NCI-H510A (cell line): ENCODE data around the gene PKN2.
"Not testable (repeated sequence)": the region's sequence is repeated elsewhere in the genome, so short reads cannot be mapped to it uniquely, and the experiment has no call there.

Experiments used
- DNase-seq: peaks from one replicate; lab custom pipeline; 2025; lab: John Stamatoyannopoulos, UW

PKN2 gene

GRCh38 chr1:88680471-88680870 lies 3.6 kb upstream of the PKN2 start:
- no peak for DNase-seq

- DNase-seq = no peak
Observed at GRCh38 chr1:88680911-88681622, 3.0 kb upstream of the PKN2 start.

GRCh38 chr1:88684482-88685258 lies 597 bp downstream of the PKN2 start:
- peak; percentile 42 for DNase-seq

GRCh38 chr1:88685259-88685620 lies 1.2 kb downstream of the PKN2 start:
- DNase-seq = no peak

GRCh38 chr1:88691540-88691939 lies 7.5 kb downstream of the PKN2 start:
- no peak for DNase-seq

- DNase-seq = no peak
Observed at GRCh38 chr1:88695781-88696180, 11.7 kb downstream of the PKN2 start.

GRCh38 chr1:88697503-88697902 lies 13.4 kb downstream of the PKN2 start:
- no peak for DNase-seq

- DNase-seq = no peak
Observed at GRCh38 chr1:88698140-88698539, 14.1 kb downstream of the PKN2 start.

- no peak for DNase-seq
Observed at GRCh38 chr1:88698764-88699163, 14.7 kb downstream of the PKN2 start.

- DNase-seq = no peak
Observed at GRCh38 chr1:88700425-88701013, 16.4 kb downstream of the PKN2 start.

- DNase-seq = no peak
Observed at GRCh38 chr1:88701275-88701674, 17.2 kb downstream of the PKN2 start.

- not testable (repeated sequence) for DNase-seq
Observed at GRCh38 chr1:88701793-88702192, 17.7 kb downstream of the PKN2 start.

- DNase-seq = peak; percentile 18
Observed at GRCh38 chr1:88708011-88708410, 23.9 kb downstream of the PKN2 start.

GRCh38 chr1:88712907-88713306 lies 28.8 kb downstream of the PKN2 start:
- DNase-seq = not testable (repeated sequence)

- not testable (repeated sequence) for DNase-seq
Observed at GRCh38 chr1:88716571-88716970, 32.5 kb downstream of the PKN2 start.

GRCh38 chr1:88722492-88722891 lies 38.4 kb downstream of the PKN2 start:
- no peak for DNase-seq

GRCh38 chr1:88726697-88727096 lies 42.6 kb downstream of the PKN2 start:
- DNase-seq = no peak

- no peak for DNase-seq
Observed at GRCh38 chr1:88727205-88727604, 43.1 kb downstream of the PKN2 start.

GRCh38 chr1:88729297-88729696 lies 45.2 kb downstream of the PKN2 start:
- no peak for DNase-seq

GRCh38 chr1:88730132-88730675 lies 46.1 kb downstream of the PKN2 start:
- DNase-seq = no peak

GRCh38 chr1:88730995-88731394 lies 46.9 kb downstream of the PKN2 start:
- DNase-seq = no peak

GRCh38 chr1:88731475-88732269 lies 47.6 kb downstream of the PKN2 start:
- no peak for DNase-seq
